Heart right ventricle (tissue), 16 donors: ENCODE data around the gene FKBP4. TPM values are rescaled to one million over a fixed set of nuclear protein-coding genes. Genes with fewer than 3 reads are reported as not detected.
A peak's percentile ranks its signal among the peaks of the same experiment; 100 is the strongest.

ENCODE experiments used
- ATAC-seq, 8 donors: fragments of 200-7000 bp; cut with Tn5 transposase; one replicate each; pipeline ENCODE4 v1.9.1; 2020; ENCODE audit warnings: mild to moderate bottlenecking in 8 of 8, moderate library complexity in 8 of 8, moderate number of reproducible peaks in 1 of 8
- DNase-seq, 2 donors: peaks; one replicate each; pipeline ENCODE4 v3.0.0-alpha.2; 2020
- H3K27ac ChIP-seq, 10 donors: fragments of 200-600 bp; sonication (generic) in 2 of 10; one replicate each; pipeline versions ENCODE4 v1.5.0 to v1.8.0; 2020 to 2022; ENCODE audit warnings: mild to moderate bottlenecking in 3 of 10
- H3K27me3 ChIP-seq, 7 donors: fragments of 200-600 bp; one replicate each; pipeline ENCODE4 v1.8.0; 2021 to 2022; ENCODE audit warnings: mild to moderate bottlenecking in 2 of 7
- H3K36me3 ChIP-seq, 9 donors: fragments of 200-600 bp; sonication (generic) in 1 of 9; one replicate each; pipeline versions ENCODE4 v1.5.0 to v1.8.0; 2020 to 2022; ENCODE audit warnings: mild to moderate bottlenecking in 2 of 9
- H3K4me1 ChIP-seq, 9 donors: fragments of 200-600 bp; sonication (generic) in 1 of 9; one replicate each; pipeline versions ENCODE4 v1.5.0 to v1.8.0; 2020 to 2022; ENCODE audit warnings: mild to moderate bottlenecking in 4 of 9
- H3K4me3 ChIP-seq, 10 donors: fragments of 200-600 bp; sonication (generic) in 2 of 10; one replicate each; pipeline versions ENCODE4 v1.5.0 to v1.8.0; 2020 to 2022; ENCODE audit warnings: mild to moderate bottlenecking in 7 of 10, moderate library complexity in 2 of 10
- H3K9me3 ChIP-seq, 11 donors: fragments of 200-600 bp in 10 of 11; sonication (generic) in 2 of 11; one replicate each; pipeline versions ENCODE4 v1.5.0 to v1.8.0; 2013 to 2022; ENCODE audit warnings: mild to moderate bottlenecking in 2 of 11, control low read depth in 1 of 11, moderate library complexity in 1 of 11
- WGBS, 2 donors: extraction: QIAGEN DNeasy Blood & Tissue Kit; methylation state at CpG; one replicate each; pipeline ENCODE4 v1.1.7; 2013; ENCODE audit warnings: inconsistent platforms in 1 of 2; 5-methylcytosine and 5-hydroxymethylcytosine counted together
- intact Hi-C, 10 donors: fragments of 100-400 bp; cut with DNase I; formaldehyde crosslinking; loops; one replicate each; pipeline versions ENCODE4 v1.11.1 to v1.14.2; 2022
- polyA plus RNA-seq, 2 donors: library from polyadenylated mRNA; stranded (reverse); fragments of 200-250 nt; gene quantifications; one replicate each; pipeline ENCODE4 v1.2.3, GENCODE V29; 2013
- total RNA-seq, 10 donors: library from RNA; stranded (reverse); fragmentation: NEBNext Ultra II Directional in 3 of 10; extraction: Animal tissue kit (Norgen Biotek cat#: 25700) in 3 of 10; gene quantifications; one replicate each; pipeline versions ENCODE4 v1.2.1 to v1.2.4, GENCODE V29; 2021 to 2023
- TF ChIP-seq, protein P1 (sequence below), 9 donors: fragments of 200-600 bp; sonication (generic) in 2 of 9; IDR thresholded peaks; one replicate each; pipeline versions ENCODE4 v1.5.0 to v1.8.0; 2021 to 2022; ENCODE audit warnings: antibody characterized with exemption in 9 of 9, mild to moderate bottlenecking in 5 of 9, moderate library complexity in 1 of 9
- donor health status: Arrhythmogenic right ventricular cardiomyopathy.
- donor health status: ischemic (EF 13 %, LVEDD 7.1; RV severe dilation, severe dysfunction).
- donor health status: healthy with polysubstance abuse.
- donor health status: DM: no; HTN: yes; CAD: no.
- donor health status: DM: no; HTN: no; CAD: no.
- donor health status: ischemic (EF 25% LVEDD 6.9; RV normal size, moderate dysfunction).
- donor health status: ischemic (EF 25% LVEDD 5.7; RV mildly dilated, moderate dysfunction).
- donor health status: healthy.
- donor health status: DM: yes; HTN: yes; CAD: no.
- donor health status: Ischemic cardiomyopathy.
- donor health status: ischemic (EF 35%, LVEDD 5.7; RV mildly dilated, moderate dysfunction).
- donor health status: nonischemic (EF 11% LVEDD 7.7; RV severe dilation, severe dysfunction).
- donor health status: DM: yes; HTN: yes; CAD: no.
- donor health status: PGD.
- donor health status: ischemic (EF 29% LVEDD 5.4; RV normal size, mild dysfunction).
- donor health status: nonischemic (EF 23%, LVEDD 6.1; RV moderate dilation, normal function).

The FKBP4 gene
- total and polyA plus RNA-seq, 12 donors, result 18.7 to 65.8 (median 49.1) TPM

DNA sequence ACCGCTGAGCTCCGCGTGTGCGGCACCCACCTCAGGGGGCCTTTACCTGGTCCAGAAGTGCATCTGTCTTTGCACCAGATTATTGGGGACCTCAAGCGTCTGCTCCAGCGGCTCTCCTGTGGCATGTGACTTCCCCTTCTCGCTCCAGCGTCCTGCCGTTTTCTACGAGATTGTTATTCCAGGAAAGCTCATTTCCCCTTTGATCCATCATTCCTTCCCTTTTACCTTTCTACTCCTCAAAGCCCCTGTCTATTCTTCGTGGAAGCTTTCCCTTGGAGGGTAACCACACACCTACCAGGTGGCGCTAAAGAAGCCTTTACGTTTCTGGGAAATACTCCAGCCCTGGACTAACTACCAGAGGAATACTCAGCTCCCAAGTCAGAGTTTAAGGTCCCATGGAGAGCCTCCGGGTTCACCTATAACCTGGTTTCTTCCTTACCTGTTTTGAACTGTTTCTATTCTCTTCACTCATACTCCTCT lies 1.5 kb downstream of the FKBP4 start:
- H3K27ac ChIP-seq, result peak overlapping the region; percentile 63 to 86 (median 81)
- H3K27me3 ChIP-seq, result no peaks in the 10 kb centered on the region
- DNase-seq, result no peak
- peak overlapping the region; percentile 54 to 91 (median 82) for H3K4me3 ChIP-seq
- ATAC-seq, result no peak
- 10 to 11% methylated on average over 14 of the region's 14 CpGs for WGBS, 2 donors
- TF ChIP-seq, protein P1, sequence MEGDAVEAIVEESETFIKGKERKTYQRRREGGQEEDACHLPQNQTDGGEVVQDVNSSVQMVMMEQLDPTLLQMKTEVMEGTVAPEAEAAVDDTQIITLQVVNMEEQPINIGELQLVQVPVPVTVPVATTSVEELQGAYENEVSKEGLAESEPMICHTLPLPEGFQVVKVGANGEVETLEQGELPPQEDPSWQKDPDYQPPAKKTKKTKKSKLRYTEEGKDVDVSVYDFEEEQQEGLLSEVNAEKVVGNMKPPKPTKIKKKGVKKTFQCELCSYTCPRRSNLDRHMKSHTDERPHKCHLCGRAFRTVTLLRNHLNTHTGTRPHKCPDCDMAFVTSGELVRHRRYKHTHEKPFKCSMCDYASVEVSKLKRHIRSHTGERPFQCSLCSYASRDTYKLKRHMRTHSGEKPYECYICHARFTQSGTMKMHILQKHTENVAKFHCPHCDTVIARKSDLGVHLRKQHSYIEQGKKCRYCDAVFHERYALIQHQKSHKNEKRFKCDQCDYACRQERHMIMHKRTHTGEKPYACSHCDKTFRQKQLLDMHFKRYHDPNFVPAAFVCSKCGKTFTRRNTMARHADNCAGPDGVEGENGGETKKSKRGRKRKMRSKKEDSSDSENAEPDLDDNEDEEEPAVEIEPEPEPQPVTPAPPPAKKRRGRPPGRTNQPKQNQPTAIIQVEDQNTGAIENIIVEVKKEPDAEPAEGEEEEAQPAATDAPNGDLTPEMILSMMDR (IDR thresholded peaks at IDR 0.05), result no peak
- intact Hi-C loops, result loop anchor here in 1 of 10 donors (2.0 kb wide), 1 partner anchor 17 kb away; the partner anchor contains the start of gene ITFG2
- no peaks in the 10 kb centered on the region for H3K9me3 ChIP-seq
- peaks cover 0 to 44% (median 23%) of the 10 kb centered on the region in 9 donors for H3K36me3 ChIP-seq
- H3K4me1 ChIP-seq, result peaks cover 12 to 55% (median 39%) of the 10 kb centered on the region in 9 donors

DNA sequence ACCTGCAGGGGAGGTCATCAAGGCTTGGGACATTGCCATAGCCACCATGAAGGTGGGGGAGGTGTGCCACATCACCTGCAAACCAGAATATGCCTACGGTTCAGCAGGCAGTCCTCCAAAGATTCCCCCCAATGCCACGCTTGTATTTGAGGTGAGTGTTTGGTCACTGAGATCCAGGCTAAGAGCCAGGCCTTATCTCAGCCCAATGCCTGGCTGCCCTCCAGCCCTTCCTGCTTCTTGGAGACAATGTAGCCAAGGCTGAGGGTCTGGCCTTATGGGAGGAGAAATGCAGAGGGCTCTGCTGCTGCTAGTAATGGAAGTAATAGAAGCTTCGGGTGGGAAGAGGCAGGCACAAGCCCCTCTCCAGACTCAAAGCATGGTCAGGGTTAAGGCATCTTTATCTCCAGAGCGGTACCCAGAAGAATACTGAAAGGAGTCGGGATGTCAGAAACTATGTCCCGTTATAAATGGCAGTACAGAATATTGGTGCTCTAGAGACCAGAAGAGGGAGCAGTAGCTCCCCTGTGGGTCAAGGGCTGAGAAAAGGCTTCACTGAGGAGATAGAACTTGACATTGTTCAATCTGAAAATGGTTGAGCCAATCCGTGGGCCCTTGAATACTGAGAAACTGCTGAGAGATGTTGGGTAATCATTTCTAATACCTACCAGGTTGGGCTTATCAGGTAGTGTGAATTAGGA lies 3.1 kb downstream of the FKBP4 start:
- peak overlapping the region in 3 of 10 donors; percentile 9 to 48 (median 33) for H3K27ac ChIP-seq
- no peak overlapping the region for H3K4me3 ChIP-seq
- WGBS, 2 donors, result 47 to 50% methylated on average over 7 of the region's 7 CpGs
- H3K9me3 ChIP-seq, result no peaks in the 10 kb centered on the region
- DNase-seq (peak; percentile 65 to 69), ATAC-seq (no peak)
- intact Hi-C loops, result loop anchor here in 1 of 10 donors (2.0 kb wide), 1 partner anchor 15 kb away; the partner anchor contains the start of gene ITFG2
- peaks cover 12 to 55% (median 39%) of the 10 kb centered on the region in 9 donors for H3K4me1 ChIP-seq
- no peaks in the 10 kb centered on the region for H3K27me3 ChIP-seq
- peaks cover 0 to 60% (median 37%) of the 10 kb centered on the region in 9 donors for H3K36me3 ChIP-seq
- TF ChIP-seq, protein P1 (IDR thresholded peaks at IDR 0.05), result peak in 6 of 9 donors; percentile 5 to 34 (median 26)

DNA sequence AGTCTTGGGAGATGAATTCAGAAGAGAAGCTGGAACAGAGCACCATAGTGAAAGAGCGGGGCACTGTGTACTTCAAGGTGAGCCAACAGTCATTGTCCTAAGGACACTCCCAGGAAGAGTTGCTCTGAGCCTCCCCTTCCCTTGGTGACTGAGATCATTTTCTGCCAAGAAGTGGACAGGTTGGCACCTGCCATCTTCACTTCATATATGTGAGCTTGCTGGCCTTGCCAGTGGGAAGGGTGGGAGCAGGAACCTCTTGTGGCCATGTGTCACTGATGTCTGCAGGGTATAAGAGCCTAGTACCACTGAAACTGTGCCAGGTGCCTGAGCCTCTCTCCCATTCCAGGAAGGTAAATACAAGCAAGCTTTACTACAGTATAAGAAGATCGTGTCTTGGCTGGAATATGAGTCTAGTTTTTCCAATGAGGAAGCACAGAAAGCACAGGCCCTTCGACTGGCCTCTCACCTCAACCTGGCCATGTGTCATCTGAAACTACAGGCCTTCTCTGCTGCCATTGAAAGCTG lies 5.3 kb downstream of the FKBP4 start:
- Histone ChIP-seq H3K27ac (peak overlapping the region in 1 of 10 donors; percentile 3), H3K36me3 (peaks cover 0 to 83% (median 50%) of the 10 kb centered on the region in 9 donors), H3K9me3 (no peaks in the 10 kb centered on the region), H3K27me3 (no peaks in the 10 kb centered on the region), H3K4me3 (no peak overlapping the region), H3K4me1 (peaks cover 12 to 61% (median 53%) of the 10 kb centered on the region in 9 donors)
- intact Hi-C loops, result no loop called here
- ATAC-seq (no peak), DNase-seq (no peak)
- 93% methylated on average over 3 of the region's 3 CpGs for WGBS, 2 donors
- TF ChIP-seq, protein P1 (IDR thresholded peaks at IDR 0.05), result no peak

DNA sequence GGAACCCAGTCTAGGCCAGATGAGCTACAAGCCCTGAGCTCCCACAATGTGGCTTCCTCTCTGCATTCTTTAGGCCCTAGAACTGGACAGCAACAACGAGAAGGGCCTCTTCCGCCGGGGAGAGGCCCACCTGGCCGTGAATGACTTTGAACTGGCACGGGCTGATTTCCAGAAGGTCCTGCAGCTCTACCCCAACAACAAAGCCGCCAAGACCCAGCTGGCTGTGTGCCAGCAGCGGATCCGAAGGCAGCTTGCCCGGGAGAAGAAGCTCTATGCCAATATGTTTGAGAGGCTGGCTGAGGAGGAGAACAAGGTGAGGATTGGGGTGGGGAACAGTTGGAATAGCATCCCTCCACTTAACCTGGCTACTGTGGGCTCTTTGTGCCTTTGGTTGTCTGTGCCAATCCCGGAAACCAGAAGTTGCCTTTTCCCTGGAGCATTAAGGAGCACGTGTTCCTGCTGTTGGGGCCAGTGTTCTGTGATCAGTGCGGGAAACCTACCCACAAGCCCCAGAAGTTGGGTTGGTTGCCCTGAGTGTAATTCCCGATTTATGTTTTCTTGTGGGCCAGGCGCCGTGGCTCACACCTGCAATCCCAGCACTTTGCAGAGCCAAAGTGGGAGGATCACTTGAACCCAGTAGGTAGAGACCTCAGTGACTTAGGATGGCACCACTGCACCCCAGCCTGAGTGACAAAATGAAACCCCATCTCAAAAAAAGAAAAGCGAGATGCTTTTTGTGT lies 6.4 kb downstream of the FKBP4 start:
- TF ChIP-seq, protein P1 (IDR thresholded peaks at IDR 0.05), result no peak
- DNase-seq (peak in 1 of 2 donors; percentile 34), ATAC-seq (no peak)
- H3K4me3 ChIP-seq, result no peak overlapping the region
- H3K27me3 ChIP-seq, result no peaks in the 10 kb centered on the region
- H3K4me1 ChIP-seq, result peaks cover 9 to 66% (median 52%) of the 10 kb centered on the region in 9 donors
- intact Hi-C loops, result no loop called here
- peaks cover 0 to 93% (median 50%) of the 10 kb centered on the region in 9 donors for H3K36me3 ChIP-seq
- H3K9me3 ChIP-seq, result no peaks in the 10 kb centered on the region
- peak overlapping the region in 2 of 10 donors; percentile 17 for H3K27ac ChIP-seq
- WGBS, 2 donors, result 55 to 65% methylated on average over 16 of the region's 16 CpGs
